Measurements from ENCODE around the gene ABCA4. TPM values are rescaled to one million over a fixed set of nuclear protein-coding genes. Genes with fewer than 3 reads are reported as not detected.

Gene ABCA4
- total RNA-seq, 2 experiments from 2014 or later = not detected

DNA sequence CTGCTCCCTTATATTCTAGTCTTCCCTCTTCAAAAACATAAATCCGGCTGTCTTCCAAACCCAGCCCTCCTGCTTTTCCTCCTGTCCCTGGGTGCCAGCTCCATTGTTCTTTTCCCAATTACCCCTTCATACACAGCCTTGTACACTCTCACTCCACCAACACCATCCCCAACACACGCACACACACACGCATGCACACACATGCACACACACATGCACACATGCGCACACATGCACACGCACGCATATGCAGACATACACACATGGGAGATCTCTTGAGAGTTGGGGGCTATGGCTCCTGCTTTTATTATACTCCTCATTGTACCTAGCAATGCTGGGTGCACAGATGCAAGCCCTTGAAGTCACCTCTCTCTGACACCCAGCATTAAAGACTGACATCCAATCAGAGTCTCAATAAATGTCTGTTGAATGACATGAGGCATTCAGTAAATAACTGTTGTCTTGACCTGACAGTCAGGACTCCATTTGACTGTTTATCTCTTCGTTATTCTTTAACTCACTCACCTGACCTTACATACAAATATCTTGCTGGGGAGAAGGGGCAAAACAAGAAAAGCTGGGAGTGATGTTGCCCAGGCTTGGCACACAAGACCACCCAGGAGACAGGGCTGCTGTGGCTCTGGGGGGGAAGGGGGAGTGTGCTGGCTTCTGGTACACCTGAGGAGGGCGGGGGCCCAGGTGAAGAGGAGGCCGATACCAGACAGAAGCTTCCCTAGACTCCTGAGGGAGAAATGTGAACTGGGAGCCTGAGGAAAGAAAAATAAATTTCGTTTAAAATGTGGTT is 16.0 kb downstream of the ABCA4 start:
- Mint-ChIP-seq H3K4me1 (peaks cover 13% of the 10 kb centered on the region), H3K4me3 (no peak overlapping the region), H3K36me3 (ENCODE audit: low read depth) (no peaks in the 10 kb centered on the region), H3K27ac (no peak overlapping the region), H3K27me3 (peaks cover 41% of the 10 kb centered on the region), H3K9me3 (no peaks in the 10 kb centered on the region)
- ChIA-PET POLR2A (no interaction called here), CTCF (no interaction called here)
- DNase-seq = no peak

DNA sequence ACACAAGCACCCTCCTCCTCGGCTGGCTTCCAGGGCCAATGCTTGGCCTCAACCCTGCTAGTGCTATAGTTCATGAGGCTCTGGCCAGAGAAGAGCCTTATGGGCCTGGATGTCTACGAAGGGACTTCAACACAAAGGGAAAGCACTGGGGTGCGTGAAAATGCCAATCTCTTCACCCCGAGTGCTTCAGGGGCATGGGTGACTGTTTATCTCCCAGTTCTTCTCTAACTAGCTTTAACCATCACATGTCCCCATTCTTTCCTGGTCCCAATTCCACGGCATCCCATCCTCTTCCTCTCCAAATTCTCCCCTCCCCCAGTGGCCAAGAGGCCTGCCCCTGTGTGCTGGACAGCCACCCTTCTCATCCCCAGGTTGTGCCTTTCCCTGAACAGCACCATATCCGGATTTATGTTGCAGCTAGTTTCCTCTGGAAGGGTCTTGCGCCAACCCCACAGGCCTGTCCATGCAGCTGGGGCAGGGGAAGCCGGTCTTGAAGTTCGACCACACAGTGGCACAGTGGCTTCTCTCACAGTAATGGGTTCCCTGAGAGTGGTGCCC is 16.7 kb downstream of the ABCA4 start:
- Mint-ChIP-seq H3K27ac (no peak overlapping the region), H3K36me3 (ENCODE audit: low read depth) (no peaks in the 10 kb centered on the region), H3K4me1 (peaks cover 13% of the 10 kb centered on the region), H3K4me3 (no peak overlapping the region), H3K27me3 (peaks cover 41% of the 10 kb centered on the region), H3K9me3 (no peaks in the 10 kb centered on the region)
- no peak for DNase-seq
- ChIA-PET CTCF (no interaction called here), POLR2A (no interaction called here)

DNA sequence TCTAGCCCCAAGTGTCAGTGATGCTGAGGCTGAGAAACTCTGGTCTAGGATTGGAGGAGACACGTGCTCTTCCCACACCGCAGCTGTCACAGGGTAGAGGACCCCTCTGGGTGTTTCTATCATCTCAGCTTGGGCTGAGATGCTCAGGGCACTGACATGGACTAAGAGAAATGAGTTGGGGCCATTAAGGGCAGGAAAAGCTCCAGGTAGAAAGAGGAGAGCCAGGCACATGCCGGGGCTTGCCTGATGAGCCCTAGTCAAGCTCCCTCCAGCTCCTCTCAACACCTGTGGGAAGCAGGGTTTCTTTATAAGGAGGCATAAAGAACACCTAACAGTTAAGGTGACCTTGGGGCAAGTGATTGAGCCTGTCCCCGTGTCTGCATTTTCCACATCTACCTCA is 17.3 kb downstream of the ABCA4 start:
- no peaks in the 10 kb centered on the region for H3K9me3 Mint-ChIP-seq
- H3K36me3 Mint-ChIP-seq (ENCODE audit: low read depth) = no peaks in the 10 kb centered on the region
- H3K27ac Mint-ChIP-seq = no peak overlapping the region
- ChIA-PET CTCF (no interaction called here), POLR2A (no interaction called here)
- H3K4me1 Mint-ChIP-seq = peaks cover 13% of the 10 kb centered on the region
- DNase-seq = no peak
- H3K4me3 Mint-ChIP-seq = no peak overlapping the region
- peaks cover 41% of the 10 kb centered on the region for H3K27me3 Mint-ChIP-seq

DNA sequence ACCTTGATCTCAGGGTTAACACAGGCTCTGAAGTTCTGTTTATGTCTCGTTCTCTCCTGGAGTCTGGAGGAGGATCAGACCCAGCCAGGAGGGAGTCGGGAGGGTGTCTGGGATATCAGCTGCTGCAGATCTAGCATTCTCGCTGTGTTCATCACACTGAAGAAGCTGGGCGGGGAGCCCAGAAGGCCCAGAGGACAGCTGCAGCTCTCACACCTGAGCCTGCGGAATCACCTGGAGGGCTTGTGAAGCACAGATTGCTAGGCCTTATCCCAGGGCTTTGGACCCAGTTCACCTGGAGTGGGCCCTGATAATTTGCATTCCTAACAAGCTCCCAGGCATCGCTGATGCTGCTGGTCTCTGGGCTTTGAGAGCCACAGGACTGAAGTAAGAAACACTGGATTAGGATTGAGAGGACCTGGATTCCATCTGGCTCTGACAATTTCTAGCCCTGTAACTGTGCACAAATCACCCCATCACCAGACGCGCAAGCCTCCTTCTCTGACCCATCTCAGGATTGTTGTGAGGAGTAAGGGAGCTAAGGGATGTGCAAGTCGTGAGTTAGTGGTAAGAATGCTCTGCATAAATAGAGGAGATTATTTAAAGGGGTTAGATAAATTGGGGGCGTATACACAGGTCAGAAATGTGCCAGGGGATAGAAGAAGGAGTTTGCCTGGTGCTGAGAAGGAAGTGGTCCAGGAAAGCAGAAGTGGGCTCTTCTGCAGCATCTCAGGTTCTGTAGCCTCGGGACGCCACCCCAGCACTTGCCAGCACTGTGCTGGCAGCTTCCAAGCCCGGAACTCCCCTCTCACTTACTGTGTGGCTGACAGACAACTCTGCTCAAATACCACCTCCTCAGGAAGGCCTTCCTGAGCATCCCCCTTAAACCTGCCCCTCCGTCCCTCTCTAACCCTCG is 19.1 kb downstream of the ABCA4 start:
- CTCF ChIA-PET = interaction anchor here (0.9 kb wide), 1 partner anchor 63 kb away, joined by 3 read pairs; no protein-coding TSS in a partner anchor
- no peaks in the 10 kb centered on the region for H3K36me3 Mint-ChIP-seq (ENCODE audit: low read depth)
- H3K4me3 Mint-ChIP-seq = no peak overlapping the region

DNA sequence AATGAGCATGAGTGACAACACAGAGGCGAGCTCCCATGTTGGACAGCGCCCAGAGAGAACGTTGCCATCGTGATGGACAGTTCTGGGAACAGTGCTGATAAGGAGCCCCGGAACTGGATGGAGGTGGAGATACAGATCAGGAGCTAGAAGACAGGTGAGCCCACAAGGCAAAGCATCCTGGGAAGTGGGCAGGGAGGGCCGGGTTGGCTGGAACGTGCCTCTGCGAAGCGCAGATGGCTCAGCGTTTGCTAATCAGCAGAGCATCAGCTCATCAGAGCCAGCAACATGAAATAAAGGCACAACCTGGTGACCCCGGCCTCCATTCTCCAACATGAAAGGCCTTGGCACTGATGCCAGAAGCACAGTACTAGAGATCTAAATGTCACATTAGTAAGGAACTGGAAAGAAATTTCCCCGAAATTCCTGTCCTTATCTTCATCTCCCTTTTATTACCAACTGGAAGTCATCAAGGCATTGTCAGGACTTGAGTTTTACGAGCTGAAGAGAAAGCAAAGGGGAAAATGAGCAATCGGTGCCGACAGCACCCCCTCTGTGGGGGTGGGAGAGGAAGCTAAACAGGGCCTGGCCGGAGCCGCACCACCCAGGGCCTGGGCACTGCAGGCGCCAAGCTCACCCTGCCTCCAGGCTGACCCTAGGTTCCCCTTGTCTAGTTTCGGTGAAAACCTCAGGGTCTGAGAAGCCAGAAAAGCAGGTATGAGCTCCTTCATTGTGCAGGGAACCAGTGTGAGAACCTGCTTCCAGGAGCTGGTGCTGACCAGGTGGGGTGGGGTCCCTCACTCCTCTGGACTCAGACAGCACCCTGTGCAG is 19.9 kb downstream of the ABCA4 start:
- no peaks in the 10 kb centered on the region for H3K36me3 Mint-ChIP-seq (ENCODE audit: low read depth)
- CTCF ChIA-PET = interaction anchor here (0.9 kb wide), 1 partner anchor 62 kb away, joined by 3 read pairs; no protein-coding TSS in a partner anchor
- no peaks in the 10 kb centered on the region for H3K9me3 Mint-ChIP-seq
- H3K27ac Mint-ChIP-seq = no peak overlapping the region
- no peak overlapping the region for H3K4me3 Mint-ChIP-seq
- H3K4me1 Mint-ChIP-seq = peaks cover 4% of the 10 kb centered on the region
- POLR2A ChIA-PET = no interaction called here
- H3K27me3 Mint-ChIP-seq = peaks cover 20% of the 10 kb centered on the region
- DNase-seq = no peak

More for the DNA sequence above, 19.1 kb downstream of the ABCA4 start:
- POLR2A ChIA-PET = no interaction called here
- Mint-ChIP-seq H3K27ac (no peak overlapping the region), H3K9me3 (no peaks in the 10 kb centered on the region), H3K4me1 (peaks cover 13% of the 10 kb centered on the region), H3K27me3 (peaks cover 28% of the 10 kb centered on the region)
- DNase-seq = no peak

DNA sequence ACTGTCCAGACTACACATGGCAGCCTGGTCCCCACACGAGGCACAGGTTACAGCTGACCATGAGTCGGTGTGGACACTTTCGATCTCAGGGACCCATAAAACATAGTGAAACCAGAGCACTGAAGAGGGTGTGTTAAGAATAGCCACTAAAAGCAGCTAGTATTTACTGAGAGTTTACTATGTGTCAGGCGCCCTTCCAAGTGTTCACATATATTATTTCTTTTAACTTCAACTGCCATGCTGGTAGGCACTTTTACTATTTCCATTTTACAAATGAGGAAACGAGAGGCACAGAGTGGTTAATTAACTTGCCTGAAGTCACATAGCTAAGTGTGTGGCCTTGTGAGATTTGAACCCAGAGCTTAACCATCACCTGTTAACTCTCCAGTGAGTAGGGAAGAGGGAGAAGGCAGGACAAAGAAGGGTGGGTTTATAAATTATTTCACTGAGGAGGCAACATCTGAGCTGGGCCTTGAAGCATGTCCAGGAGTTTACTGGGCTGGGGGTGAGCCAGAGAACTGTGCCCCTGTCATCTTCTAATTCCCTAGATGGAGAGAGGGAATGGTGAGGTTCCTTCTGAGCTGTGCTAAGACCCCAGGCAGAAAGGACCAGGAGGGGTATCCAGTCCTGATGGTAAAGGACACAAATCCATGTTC is 20.7 kb downstream of the ABCA4 start:
- H3K36me3 Mint-ChIP-seq (ENCODE audit: low read depth) = no peaks in the 10 kb centered on the region
- H3K27ac Mint-ChIP-seq = no peak overlapping the region
- CTCF ChIA-PET = no interaction called here
- DNase-seq = no peak
- H3K9me3 Mint-ChIP-seq = no peaks in the 10 kb centered on the region
- H3K4me1 Mint-ChIP-seq = peaks cover 1% of the 10 kb centered on the region
- no peak overlapping the region for H3K4me3 Mint-ChIP-seq
- H3K27me3 Mint-ChIP-seq = peaks cover 17% of the 10 kb centered on the region
- POLR2A ChIA-PET = no interaction called here

DNA sequence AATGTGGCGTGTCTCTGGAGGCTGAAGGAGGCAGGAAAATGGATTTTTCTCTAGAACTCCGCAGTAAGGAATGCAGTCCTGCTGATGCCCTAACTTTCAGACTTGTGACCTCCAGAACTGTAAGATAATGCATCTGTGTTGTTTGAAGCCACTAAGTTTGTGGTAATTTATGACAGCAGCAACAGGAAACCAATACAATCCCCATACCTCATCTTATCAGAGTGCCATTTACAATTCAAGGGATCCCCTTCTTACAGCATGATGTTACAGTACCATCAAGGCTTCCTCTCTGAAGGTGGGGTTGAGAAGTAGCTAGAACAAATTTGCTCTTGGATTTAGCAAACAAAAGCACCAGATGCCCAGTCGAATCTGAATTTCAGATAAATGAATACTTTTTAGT is 21.6 kb downstream of the ABCA4 start:
- peaks cover 11% of the 10 kb centered on the region for H3K27me3 Mint-ChIP-seq
- POLR2A ChIA-PET = no interaction called here

DNA sequence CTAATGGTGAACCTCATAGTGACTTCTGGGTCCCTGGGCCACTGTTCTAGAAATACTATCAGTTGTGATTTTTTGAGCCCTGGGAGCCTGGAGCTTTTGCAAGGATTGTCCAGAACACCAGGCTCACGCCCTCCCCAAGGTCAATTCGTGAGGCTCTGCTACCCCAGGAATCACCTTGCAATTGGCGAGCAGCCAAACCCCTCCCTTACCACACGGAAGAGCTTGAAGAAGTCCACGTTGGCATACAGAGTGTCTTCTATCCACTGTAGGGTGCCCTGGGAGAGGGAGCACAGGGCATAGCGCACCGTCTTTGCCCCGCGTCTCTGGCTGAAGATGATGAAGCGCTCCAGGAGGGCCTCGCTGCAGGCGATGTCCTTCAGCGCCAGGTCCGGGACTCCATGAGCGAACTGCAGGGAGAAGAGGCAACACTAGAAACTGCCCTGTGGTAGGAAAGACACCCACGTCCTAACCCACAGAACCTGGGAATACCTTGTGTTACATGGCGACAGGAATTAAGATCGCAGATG is 22.3 kb downstream of the ABCA4 start:
- H3K4me3 Mint-ChIP-seq = no peak overlapping the region
- H3K9me3 Mint-ChIP-seq = no peaks in the 10 kb centered on the region
- no peak for DNase-seq
- H3K36me3 Mint-ChIP-seq (ENCODE audit: low read depth) = no peaks in the 10 kb centered on the region
- H3K27ac Mint-ChIP-seq = no peak overlapping the region
- H3K27me3 Mint-ChIP-seq = peaks cover 11% of the 10 kb centered on the region
- CTCF ChIA-PET = no interaction called here
- POLR2A ChIA-PET = no interaction called here
- no peaks in the 10 kb centered on the region for H3K4me1 Mint-ChIP-seq

More for the DNA sequence above, 21.6 kb downstream of the ABCA4 start:
- CTCF ChIA-PET = no interaction called here
- DNase-seq = no peak
- Mint-ChIP-seq H3K9me3 (no peaks in the 10 kb centered on the region), H3K4me3 (no peak overlapping the region), H3K36me3 (ENCODE audit: low read depth) (no peaks in the 10 kb centered on the region), H3K4me1 (no peaks in the 10 kb centered on the region), H3K27ac (no peak overlapping the region)

DNA sequence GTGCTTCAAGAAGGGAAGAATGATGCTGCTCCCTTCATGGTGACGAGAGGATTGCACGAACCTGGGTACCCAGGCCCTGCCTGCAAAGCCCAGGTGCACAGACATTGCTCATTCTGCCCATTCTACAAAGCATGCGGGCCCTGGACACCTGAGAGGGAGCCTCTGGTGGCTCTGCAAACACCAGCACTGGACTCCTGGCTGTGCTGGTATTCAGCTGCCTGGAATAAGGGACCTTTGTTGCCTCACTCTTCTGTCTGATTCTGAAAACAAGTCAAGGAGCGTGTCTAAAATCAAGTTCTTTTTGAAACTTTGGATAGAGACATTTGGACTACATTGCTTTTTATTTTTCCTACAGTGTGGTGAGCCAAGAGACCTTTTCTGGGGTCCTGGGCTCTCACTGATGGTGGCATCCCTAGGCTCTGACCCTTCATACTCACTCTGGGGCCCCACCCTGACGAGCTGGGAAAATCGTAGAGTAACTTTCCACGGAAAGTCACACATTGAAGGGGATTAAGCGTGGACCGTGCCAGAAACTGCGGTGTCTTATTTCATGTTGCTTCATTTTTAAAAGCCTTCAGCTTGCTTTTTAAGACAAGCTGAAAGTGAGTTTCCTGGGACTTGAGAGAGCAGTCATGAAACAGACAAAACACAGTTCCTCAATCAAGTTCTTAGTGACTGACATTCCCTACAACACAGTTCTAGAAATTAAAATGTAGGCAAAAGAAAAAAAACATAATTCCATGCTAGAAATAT is 24.0 kb downstream of the ABCA4 start:
- Mint-ChIP-seq H3K4me3 (no peak overlapping the region), H3K36me3 (ENCODE audit: low read depth) (no peaks in the 10 kb centered on the region), H3K27me3 (peaks cover 3% of the 10 kb centered on the region), H3K4me1 (peaks cover 10% of the 10 kb centered on the region), H3K27ac (no peak overlapping the region), H3K9me3 (no peaks in the 10 kb centered on the region)
- no peak for DNase-seq
- CTCF ChIA-PET = no interaction called here
- POLR2A ChIA-PET = no interaction called here

DNA sequence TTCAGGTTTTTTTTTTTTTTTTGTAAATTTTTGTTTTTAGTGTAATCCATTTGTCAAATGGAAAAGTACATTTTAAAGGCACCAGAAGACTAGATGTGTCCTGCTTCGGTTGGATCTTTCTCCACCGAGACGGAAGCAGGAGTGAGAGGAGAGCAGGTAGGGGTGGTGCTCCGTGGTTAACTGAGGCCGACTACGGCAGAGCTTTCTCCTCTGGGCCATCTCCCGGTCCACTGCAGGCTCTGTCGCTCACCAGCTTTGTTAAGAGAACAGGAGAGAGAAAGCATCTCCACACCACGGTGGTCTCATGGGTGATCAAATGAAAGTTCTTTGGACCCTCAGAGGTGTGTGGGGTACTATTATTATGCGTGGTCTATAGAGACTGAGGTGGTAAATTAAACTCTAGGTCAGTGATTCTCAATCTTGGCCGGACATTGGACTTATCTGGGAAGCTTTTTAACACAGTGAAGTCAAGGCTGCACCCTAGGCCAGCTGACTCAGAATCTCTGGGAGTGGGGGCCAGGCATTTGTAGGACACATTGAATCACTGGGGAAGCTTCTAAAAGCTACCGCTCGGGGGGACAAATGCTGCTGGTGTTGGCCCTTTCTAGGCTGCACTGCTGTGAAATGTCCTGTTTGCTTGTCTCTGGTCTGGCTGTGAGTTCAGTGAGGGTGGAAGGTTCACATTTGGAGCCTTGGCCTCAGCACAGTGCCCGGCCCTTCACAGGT is 25.0 kb downstream of the ABCA4 start:
- H3K4me3 Mint-ChIP-seq = no peak overlapping the region
- H3K4me1 Mint-ChIP-seq = peaks cover 14% of the 10 kb centered on the region

DNA sequence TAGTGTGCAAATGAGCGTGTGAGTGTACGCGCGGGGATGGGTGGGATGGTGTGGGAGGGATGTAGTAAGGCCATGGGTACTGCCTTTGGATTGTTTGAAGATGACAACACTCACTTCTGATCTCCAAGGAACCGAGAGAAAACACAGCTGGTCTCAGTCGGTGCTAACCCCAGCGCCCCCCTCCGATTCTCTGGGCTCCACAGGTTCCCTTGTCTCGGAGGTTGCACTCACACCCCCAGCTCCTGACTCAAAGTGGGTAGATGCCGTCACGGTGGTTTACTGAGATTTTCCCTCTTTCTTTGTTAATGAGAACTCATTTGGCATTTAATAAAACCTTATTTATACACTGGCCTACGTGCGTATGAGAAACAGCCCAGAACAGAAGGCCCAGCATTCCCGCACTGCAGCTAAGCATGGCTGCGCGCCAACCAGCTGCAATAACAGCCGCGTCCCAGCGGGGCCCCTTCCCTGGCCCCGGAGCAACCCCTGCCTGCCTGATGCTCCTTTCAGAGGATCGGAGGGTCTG is 25.8 kb downstream of the ABCA4 start:
- peaks cover 8% of the 10 kb centered on the region for H3K27me3 Mint-ChIP-seq

More for the DNA sequence above, 25.0 kb downstream of the ABCA4 start:
- Mint-ChIP-seq H3K27me3 (peaks cover 3% of the 10 kb centered on the region), H3K9me3 (no peaks in the 10 kb centered on the region), H3K36me3 (ENCODE audit: low read depth) (no peaks in the 10 kb centered on the region), H3K27ac (no peak overlapping the region)
- ChIA-PET POLR2A (no interaction called here), CTCF (no interaction called here)
- DNase-seq = no peak

More for the DNA sequence above, 25.8 kb downstream of the ABCA4 start:
- H3K9me3 Mint-ChIP-seq = no peaks in the 10 kb centered on the region
- no peaks in the 10 kb centered on the region for H3K36me3 Mint-ChIP-seq (ENCODE audit: low read depth)
- CTCF ChIA-PET = no interaction called here
- H3K4me1 Mint-ChIP-seq = peaks cover 14% of the 10 kb centered on the region
- H3K4me3 Mint-ChIP-seq = no peak overlapping the region
- POLR2A ChIA-PET = no interaction called here
- H3K27ac Mint-ChIP-seq = no peak overlapping the region
- DNase-seq = no peak
